AG09309 (cell line): ENCODE measurements around the gene PRELID1.
"Not testable (repeated sequence)": the region's sequence is repeated elsewhere in the genome, so short reads cannot be mapped to it uniquely, and the experiment has no call there.

ENCODE experiments used
- DNase-seq: peaks from one replicate; pipeline ENCODE4 v3.0.0-alpha.2; 2010; ENCODE audit warnings: low read depth
- H3K4me3 ChIP-seq: 2 replicates; pipeline ENCODE4 v1.5.1; 2011; ENCODE audit warnings: mild to moderate bottlenecking, low read depth, low read length, moderate library complexity; ENCODE audit not compliant: control insufficient read depth
- CTCF ChIP-seq: IDR thresholded peaks from 2 replicates; pipeline ENCODE4 v1.5.1; 2011; ENCODE audit warnings: mild to moderate bottlenecking, low read depth, low read length, inconsistent platforms; ENCODE audit not compliant: insufficient read depth, control insufficient read depth; ENCODE audit errors: missing control alignments

Gene PRELID1

DNA sequence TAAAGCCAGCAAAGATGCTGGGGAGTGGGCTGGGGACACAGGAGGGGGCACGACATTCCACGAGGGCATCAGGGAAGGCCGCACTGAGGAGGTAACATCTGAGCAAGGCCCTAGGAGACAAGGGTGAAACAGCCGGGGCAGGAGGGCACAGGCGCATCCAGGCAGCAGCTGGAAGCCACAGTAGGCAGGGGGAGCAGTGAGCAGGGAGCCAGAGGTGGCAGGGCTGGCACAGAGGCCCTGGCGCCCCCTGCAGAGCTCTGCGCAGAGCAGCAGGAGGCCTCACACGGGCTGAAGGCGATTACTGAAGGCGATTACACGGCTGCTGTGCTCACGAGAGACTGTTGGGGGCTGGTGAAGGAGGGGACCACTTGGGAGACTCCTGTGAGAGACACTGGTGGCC is 32.5 kb downstream of the PRELID1 start:
- H3K4me3 ChIP-seq, result no peak overlapping the region
- DNase-seq, result no peak
- TF ChIP-seq CTCF, result peak; percentile 28

DNA sequence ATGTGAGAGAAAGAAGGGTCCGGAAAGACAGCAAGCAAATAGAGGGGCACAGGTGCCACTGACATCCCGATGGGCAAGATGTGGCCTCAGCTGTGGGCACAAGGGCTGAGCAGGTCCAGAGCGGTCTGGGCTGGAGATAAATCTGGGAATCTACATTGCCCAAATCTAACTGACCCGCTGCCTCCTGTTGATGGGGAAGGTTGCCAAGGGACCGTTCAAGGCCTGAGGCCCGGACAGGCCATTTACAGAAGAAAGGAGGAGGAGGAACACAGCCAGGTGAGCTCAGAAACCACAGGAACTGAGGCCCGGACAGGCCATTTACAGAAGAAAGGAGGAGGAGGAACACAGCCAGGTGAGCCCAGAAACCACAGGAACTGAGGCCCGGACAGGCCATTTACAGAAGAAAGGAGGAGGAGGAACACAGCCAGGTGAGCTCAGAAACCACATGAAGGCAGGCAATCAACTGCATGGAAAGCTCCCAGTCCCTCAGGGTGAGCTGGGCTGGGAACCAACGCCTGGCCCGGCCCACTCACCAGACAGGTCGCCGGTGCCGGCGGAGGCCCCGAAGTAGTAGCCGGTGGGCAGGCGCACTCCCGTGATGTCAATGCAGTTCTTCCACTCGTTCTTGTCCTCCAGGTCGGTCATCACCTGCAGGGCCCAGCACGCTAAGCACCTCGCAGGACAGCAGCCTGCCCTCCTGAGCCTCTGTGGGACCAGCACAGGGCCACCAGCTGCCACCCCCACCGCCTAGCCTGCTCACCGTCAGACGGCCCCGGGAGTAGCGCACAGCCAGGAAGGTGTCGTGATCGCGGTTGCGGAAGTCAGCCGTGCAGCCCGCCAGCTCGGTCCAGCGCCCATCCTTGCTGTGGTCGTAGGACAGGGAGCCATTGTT is 33.2 kb downstream of the PRELID1 start:
- TF ChIP-seq CTCF, result no peak
- H3K4me3 ChIP-seq, result no peak overlapping the region
- DNase-seq, result no peak

- no peak for DNase-seq
- no peak for TF ChIP-seq CTCF
- no peak overlapping the region for H3K4me3 ChIP-seq
Observed at GRCh38 chr5:177338251-177339106, 34.9 kb downstream of the PRELID1 start.

GRCh38 chr5:177339107-177339638 is 35.6 kb downstream of the PRELID1 start:
- no peak overlapping the region for H3K4me3 ChIP-seq
- no peak for DNase-seq
- no peak for TF ChIP-seq CTCF

- H3K4me3 ChIP-seq, DNase-seq: not testable (repeated sequence)
Observed at GRCh38 chr5:177343000-177343399, 39.4 kb downstream of the PRELID1 start.

GRCh38 chr5:177343777-177344176 is 40.2 kb downstream of the PRELID1 start:
- no peak for TF ChIP-seq CTCF
- DNase-seq, result no peak

More at GRCh38 chr5:177343777-177344176, 40.2 kb downstream of the PRELID1 start:
- H3K4me3 ChIP-seq, result no peak overlapping the region
